Smooth muscle cell (in vitro differentiated cells): ENCODE data around the gene DDX60. TPM values are rescaled to one million over a fixed set of nuclear protein-coding genes. Genes with fewer than 3 reads are reported as not detected.
"Not testable (repeated sequence)": the region's sequence is repeated elsewhere in the genome, so short reads cannot be mapped to it uniquely, and the experiment has no call there.

Source experiments
- DNase-seq: peaks from one replicate; lab custom pipeline; 2025; ENCODE audit not compliant: unreplicated experiment; lab: John Stamatoyannopoulos, UW
- H2AFZ ChIP-seq: fragments of 200-600 bp; sonication (generic); 2 replicates; pipeline ENCODE4 v1.6.0; 2016; ENCODE audit warnings: antibody characterized with exemption, low read depth, mild to moderate bottlenecking
- H3F3A ChIP-seq: fragments of 200-600 bp; sonication (generic); 2 replicates; pipeline ENCODE4 v1.6.0; 2017; ENCODE audit warnings: antibody characterized with exemption, low read depth
- H3K27ac ChIP-seq: fragments of 200-600 bp; sonication (generic); 2 replicates; pipeline ENCODE4 v1.5.1; 2016; ENCODE audit warnings: low read depth, mild to moderate bottlenecking
- H3K27me3 ChIP-seq: fragments of 200-600 bp; sonication (generic); 2 replicates; pipeline ENCODE4 v1.6.1; 2016; ENCODE audit warnings: low read depth, mild to moderate bottlenecking
- H3K36me3 ChIP-seq: fragments of 200-600 bp; sonication (generic); 2 replicates; pipeline ENCODE4 v1.5.1; 2016; ENCODE audit warnings: low read depth
- H3K4me1 ChIP-seq: fragments of 200-600 bp; sonication (generic); 2 replicates; pipeline ENCODE4 v1.5.1; 2016; ENCODE audit warnings: low read depth
- H3K4me2 ChIP-seq: fragments of 200-600 bp; sonication (generic); 2 replicates; pipeline ENCODE4 v1.6.0; 2016; ENCODE audit warnings: mild to moderate bottlenecking
- H3K4me3 ChIP-seq: fragments of 200-600 bp; sonication (generic); 2 replicates; pipeline ENCODE4 v1.5.1; 2016; ENCODE audit warnings: mild to moderate bottlenecking
- H3K79me2 ChIP-seq: fragments of 200-600 bp; sonication (generic); 2 replicates; pipeline ENCODE4 v1.6.0; 2016; ENCODE audit warnings: low read depth, mild to moderate bottlenecking
- H3K9ac ChIP-seq: fragments of 200-600 bp; sonication (generic); 2 replicates; pipeline ENCODE4 v1.6.0; 2016; ENCODE audit warnings: low read depth
- H3K9me3 ChIP-seq: fragments of 200-600 bp; sonication (generic); replicated peaks from 2 replicates; pipeline ENCODE4 v1.5.1; 2016; ENCODE audit warnings: low read depth
- H4K20me1 ChIP-seq: fragments of 200-600 bp; sonication (generic); 2 replicates; pipeline ENCODE4 v1.6.0; 2016; ENCODE audit warnings: low read depth
- WGBS: methylation state at CpG from one replicate; pipeline ENCODE4 v1.1.7; 2016; ENCODE audit warnings: low lambda C conversion rate; 5-methylcytosine and 5-hydroxymethylcytosine counted together
- polyA plus RNA-seq: library from polyadenylated mRNA; unstranded; fragments of >200 nt; fragmentation: Nextera tagmentation; extraction: Ambion mirVana; gene quantifications from 2 replicates; pipeline ENCODE4 v1.2.1, GENCODE V29; 2016
- total RNA-seq: library from RNA; depleted of rRNA; stranded (reverse); fragments of >200 nt; gene quantifications from 2 replicates; pipeline ENCODE4 v1.2.3, GENCODE V29; 2014
- TF ChIP-seq, protein P1 (sequence below): fragments of 200-600 bp; sonication (generic); IDR thresholded peaks from 2 replicates; pipeline ENCODE4 v1.5.1; 2017; ENCODE audit warnings: borderline replicate concordance, mild to moderate bottlenecking, antibody characterized with exemption; ENCODE audit not compliant: insufficient read depth, poor library complexity, severe bottlenecking

Gene DDX60
- total and polyA plus RNA-seq, 2 experiments from 2014 or later, result 0.87 to 6.7 TPM

DNA sequence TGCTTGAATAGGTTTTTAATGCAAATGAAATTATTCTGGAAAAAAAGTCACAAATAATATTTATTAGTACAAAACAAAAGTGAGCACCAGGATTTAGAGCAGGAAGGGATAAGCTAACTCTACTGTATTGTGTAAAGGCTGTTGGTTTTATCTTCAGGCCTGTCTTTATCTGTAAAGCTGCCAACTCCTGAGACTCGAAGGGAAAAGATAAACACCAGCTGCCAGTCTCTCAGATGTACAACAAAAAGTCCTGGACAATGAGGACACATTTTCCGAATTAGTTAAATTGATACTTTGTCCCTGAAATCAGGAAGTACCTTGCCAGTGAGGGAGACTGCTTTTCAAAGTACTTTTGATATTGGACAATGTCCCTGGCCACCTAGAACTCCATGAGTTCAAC, 8.8 kb downstream of the DDX60 start:
- TF ChIP-seq, protein P1, sequence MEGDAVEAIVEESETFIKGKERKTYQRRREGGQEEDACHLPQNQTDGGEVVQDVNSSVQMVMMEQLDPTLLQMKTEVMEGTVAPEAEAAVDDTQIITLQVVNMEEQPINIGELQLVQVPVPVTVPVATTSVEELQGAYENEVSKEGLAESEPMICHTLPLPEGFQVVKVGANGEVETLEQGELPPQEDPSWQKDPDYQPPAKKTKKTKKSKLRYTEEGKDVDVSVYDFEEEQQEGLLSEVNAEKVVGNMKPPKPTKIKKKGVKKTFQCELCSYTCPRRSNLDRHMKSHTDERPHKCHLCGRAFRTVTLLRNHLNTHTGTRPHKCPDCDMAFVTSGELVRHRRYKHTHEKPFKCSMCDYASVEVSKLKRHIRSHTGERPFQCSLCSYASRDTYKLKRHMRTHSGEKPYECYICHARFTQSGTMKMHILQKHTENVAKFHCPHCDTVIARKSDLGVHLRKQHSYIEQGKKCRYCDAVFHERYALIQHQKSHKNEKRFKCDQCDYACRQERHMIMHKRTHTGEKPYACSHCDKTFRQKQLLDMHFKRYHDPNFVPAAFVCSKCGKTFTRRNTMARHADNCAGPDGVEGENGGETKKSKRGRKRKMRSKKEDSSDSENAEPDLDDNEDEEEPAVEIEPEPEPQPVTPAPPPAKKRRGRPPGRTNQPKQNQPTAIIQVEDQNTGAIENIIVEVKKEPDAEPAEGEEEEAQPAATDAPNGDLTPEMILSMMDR, result no peak
- no peaks in the 10 kb centered on the region for H3K36me3 ChIP-seq
- no peak overlapping the region for H3K27ac ChIP-seq
- no peak overlapping the region for H3K4me2 ChIP-seq
- 51% methylated on average over 2 of the region's 2 CpGs for WGBS
- H3F3A ChIP-seq, result no peaks in the 10 kb centered on the region
- no peak for DNase-seq
- H2AFZ ChIP-seq, result no peak overlapping the region
- H3K4me1 ChIP-seq, result no peaks in the 10 kb centered on the region
- H3K79me2 ChIP-seq, result no peaks in the 10 kb centered on the region
- H3K4me3 ChIP-seq, result no peak overlapping the region
- no peaks in the 10 kb centered on the region for H3K27me3 ChIP-seq
- no peaks in the 10 kb centered on the region for H4K20me1 ChIP-seq
- no peaks in the 10 kb centered on the region for H3K9me3 ChIP-seq
- H3K9ac ChIP-seq, result no peak overlapping the region

DNA sequence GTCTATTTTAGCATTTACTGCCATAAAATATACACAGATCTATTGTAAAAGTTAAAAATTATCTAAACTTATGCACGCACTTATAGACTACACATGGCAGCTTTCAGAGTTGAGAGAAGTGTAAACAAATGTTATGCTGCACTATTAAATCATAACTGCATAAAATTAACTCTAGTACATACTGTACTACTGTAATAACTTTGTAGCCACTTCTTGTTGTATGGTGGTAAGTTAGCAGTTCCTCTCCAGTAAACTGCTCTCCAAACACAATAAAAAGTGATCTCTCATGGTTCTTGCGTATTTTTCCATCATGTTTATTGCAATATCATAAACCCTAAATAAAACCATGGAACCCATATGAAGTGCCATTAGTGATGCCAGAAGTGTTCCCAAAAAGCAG, 9.6 kb downstream of the DDX60 start:
- Histone ChIP-seq H3K9me3 (no peaks in the 10 kb centered on the region), H3K36me3 (no peaks in the 10 kb centered on the region), H3K79me2 (no peaks in the 10 kb centered on the region), H3K4me2 (no peak overlapping the region), H3K4me1 (no peaks in the 10 kb centered on the region), H3K27ac (no peak overlapping the region), H3K27me3 (no peaks in the 10 kb centered on the region), H3K9ac (no peak overlapping the region), H3K4me3 (no peak overlapping the region), H3F3A (no peaks in the 10 kb centered on the region), H4K20me1 (no peaks in the 10 kb centered on the region), H2AFZ (no peak overlapping the region)
- TF ChIP-seq, protein P1, result no peak
- WGBS, result 93% methylated on average over 2 of the region's 2 CpGs
- no peak for DNase-seq

DNA sequence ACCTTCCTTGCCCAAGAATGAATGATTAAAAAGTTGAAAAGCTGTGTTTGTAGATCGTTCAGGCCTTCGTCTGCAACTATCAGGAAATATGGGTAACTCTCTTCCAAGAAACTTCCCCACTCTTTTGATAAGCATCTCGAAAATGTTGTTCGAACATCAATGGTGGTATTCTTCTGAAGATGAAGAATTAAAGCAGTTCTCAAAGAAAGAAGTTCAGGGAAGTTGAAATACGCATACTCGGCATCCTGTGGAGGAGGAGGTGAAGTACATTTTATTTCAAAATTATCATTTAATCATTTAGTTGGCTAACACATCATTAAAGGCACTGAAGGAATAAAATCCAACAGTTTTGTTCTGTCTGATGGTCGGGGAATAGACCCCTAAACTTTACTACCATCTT, 12.1 kb downstream of the DDX60 start:
- no peaks in the 10 kb centered on the region for H3K4me1 ChIP-seq
- H3K9me3 ChIP-seq, result no peaks in the 10 kb centered on the region
- no peaks in the 10 kb centered on the region for H3K36me3 ChIP-seq
- H3K9ac ChIP-seq, result no peak overlapping the region
- TF ChIP-seq, protein P1, result no peak
- H3K4me2 ChIP-seq, result no peak overlapping the region
- H3F3A ChIP-seq, result no peaks in the 10 kb centered on the region
- DNase-seq, result no peak
- no peak overlapping the region for H3K27ac ChIP-seq
- no peaks in the 10 kb centered on the region for H4K20me1 ChIP-seq
- H3K79me2 ChIP-seq, result no peaks in the 10 kb centered on the region
- no peak overlapping the region for H2AFZ ChIP-seq
- 94% methylated on average over 7 of the region's 7 CpGs for WGBS
- H3K27me3 ChIP-seq, result no peaks in the 10 kb centered on the region
- H3K4me3 ChIP-seq, result no peak overlapping the region

DNA sequence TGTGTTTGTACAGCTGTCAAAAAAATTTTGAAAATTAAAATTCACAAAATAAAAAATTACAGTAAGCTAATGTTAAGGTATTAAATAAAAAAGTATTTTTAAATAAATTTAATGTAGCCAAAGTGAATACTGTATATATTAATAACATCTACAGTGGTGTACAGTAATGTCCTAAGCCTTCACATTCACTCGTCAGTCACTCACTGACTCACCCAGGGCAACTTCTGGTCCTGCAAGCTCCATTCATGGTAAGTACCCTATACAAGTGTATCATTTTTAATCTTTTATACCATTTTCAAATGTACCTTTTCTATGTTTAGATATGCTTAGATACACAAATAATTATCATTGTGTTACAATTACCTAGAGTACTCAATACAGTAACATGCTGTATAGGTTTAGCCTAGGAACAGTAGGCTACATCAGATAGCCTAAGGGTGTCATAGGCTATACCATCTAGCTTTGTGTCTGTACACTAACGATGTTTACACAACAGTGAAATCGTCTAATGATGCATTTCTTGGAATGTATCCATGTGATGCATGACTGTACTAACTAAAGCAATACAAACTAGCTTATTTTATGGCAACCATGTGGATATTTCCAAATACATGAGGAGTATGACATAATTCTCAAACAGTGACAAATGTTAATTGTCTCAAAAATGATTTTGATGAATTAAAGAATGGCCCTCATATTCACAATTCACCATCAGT, 13.7 kb downstream of the DDX60 start:
- no peak overlapping the region for H2AFZ ChIP-seq
- no peak overlapping the region for H3K9ac ChIP-seq
- no peaks in the 10 kb centered on the region for H3K79me2 ChIP-seq
- peak overlapping the region; percentile 32 for H3K27ac ChIP-seq
- no peaks in the 10 kb centered on the region for H3F3A ChIP-seq
- H3K4me1 ChIP-seq, result no peaks in the 10 kb centered on the region
- H3K9me3 ChIP-seq, result no peaks in the 10 kb centered on the region
- H3K36me3 ChIP-seq, result no peaks in the 10 kb centered on the region
- WGBS, result 65% methylated on average over 3 of the region's 3 CpGs
- DNase-seq, result no peak
- H4K20me1 ChIP-seq, result no peaks in the 10 kb centered on the region
- H3K27me3 ChIP-seq, result no peaks in the 10 kb centered on the region
- no peak overlapping the region for H3K4me3 ChIP-seq
- H3K4me2 ChIP-seq, result no peak overlapping the region
- TF ChIP-seq, protein P1, result no peak

DNA sequence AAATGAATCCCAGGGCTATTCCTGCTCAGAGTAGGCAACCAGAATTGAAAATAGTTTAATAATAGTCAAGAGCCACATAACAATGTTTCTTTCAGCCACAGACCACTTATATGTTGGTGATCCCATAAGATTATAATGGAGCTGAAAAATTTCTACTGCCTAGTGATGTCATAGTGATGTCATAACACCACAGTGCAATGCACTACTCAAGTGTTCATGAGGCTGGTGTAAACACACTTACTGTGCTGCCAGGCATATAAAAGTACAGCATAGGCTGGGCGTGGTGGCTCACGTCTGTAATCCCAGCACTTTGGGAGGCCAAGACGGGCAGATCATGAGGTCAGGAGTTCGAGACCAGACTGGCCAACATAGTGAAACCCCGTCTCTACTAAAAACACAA, 15.1 kb downstream of the DDX60 start:
- not testable (repeated sequence) for H3K79me2 ChIP-seq, H4K20me1 ChIP-seq, H3K9me3 ChIP-seq, H3K9ac ChIP-seq, H2AFZ ChIP-seq, H3K4me1 ChIP-seq, H3K27me3 ChIP-seq, H3K4me3 ChIP-seq, DNase-seq, H3K4me2 ChIP-seq, H3F3A ChIP-seq, H3K27ac ChIP-seq, H3K36me3 ChIP-seq
- WGBS, result 96% methylated on average over 5 of the region's 5 CpGs
